Superior temporal gyrus (tissue), 1 donor: ENCODE data around the gene CCNDBP1.
"Not testable (repeated sequence)": the region's sequence is repeated elsewhere in the genome, so short reads cannot be mapped to it uniquely, and the experiment has no call there.

Experiments used
- DNase-seq: peaks from one replicate; pipeline ENCODE4 v3.0.0-alpha.2; 2016; ENCODE audit errors: extremely low spot score

The CCNDBP1 gene

GRCh38 chr15:43193710-43194109, 8.5 kb downstream of the CCNDBP1 start:
- DNase-seq: no peak

- DNase-seq: peak; percentile 10
Measured at GRCh38 chr15:43194795-43195194, 9.6 kb downstream of the CCNDBP1 start.

- no peak for DNase-seq
Measured at GRCh38 chr15:43196760-43197548, 11.8 kb downstream of the CCNDBP1 start.

GRCh38 chr15:43197773-43198172, 12.6 kb downstream of the CCNDBP1 start:
- DNase-seq: not testable (repeated sequence)

- DNase-seq: not testable (repeated sequence)
Measured at GRCh38 chr15:43198556-43198955, 13.4 kb downstream of the CCNDBP1 start.

- DNase-seq: no peak
Measured at GRCh38 chr15:43198992-43199391, 13.8 kb downstream of the CCNDBP1 start.

GRCh38 chr15:43199945-43200488, 14.8 kb downstream of the CCNDBP1 start:
- no peak for DNase-seq

- DNase-seq: no peak
Measured at GRCh38 chr15:43204016-43204901, 19.1 kb downstream of the CCNDBP1 start.

- no peak for DNase-seq
Measured at GRCh38 chr15:43206054-43206453, 20.9 kb downstream of the CCNDBP1 start.

GRCh38 chr15:43207024-43207423, 21.8 kb downstream of the CCNDBP1 start:
- DNase-seq: no peak

GRCh38 chr15:43208052-43209002, 23.1 kb downstream of the CCNDBP1 start:
- no peak for DNase-seq

GRCh38 chr15:43209059-43209824, 24.0 kb downstream of the CCNDBP1 start:
- DNase-seq: no peak

- no peak for DNase-seq
Measured at GRCh38 chr15:43210172-43210745, 25.1 kb downstream of the CCNDBP1 start.

- DNase-seq: no peak
Measured at GRCh38 chr15:43210807-43211206, 25.6 kb downstream of the CCNDBP1 start.

GRCh38 chr15:43211224-43211735, 26.1 kb downstream of the CCNDBP1 start:
- no peak for DNase-seq

GRCh38 chr15:43212299-43212698, 27.1 kb downstream of the CCNDBP1 start:
- DNase-seq: no peak

- DNase-seq: no peak
Measured at GRCh38 chr15:43212951-43213350, 27.7 kb downstream of the CCNDBP1 start.

GRCh38 chr15:43213466-43213865, 28.3 kb downstream of the CCNDBP1 start:
- DNase-seq: no peak

- DNase-seq: no peak
Measured at GRCh38 chr15:43214169-43214568, 29.0 kb downstream of the CCNDBP1 start.
